Kidney epithelial cell (primary cell): Measurements from ENCODE around the gene MATN3. TPM values are rescaled to one million over a fixed set of nuclear protein-coding genes. Genes with fewer than 3 reads are reported as not detected.

Source experiments
- DNase-seq: peaks from one replicate; pipeline ENCODE4 v3.0.0-alpha.2; 2010; ENCODE audit warnings: low read depth
- H3K27me3 ChIP-seq: 2 replicates; pipeline ENCODE4 v1.6.0; 2011; ENCODE audit warnings: low read length; ENCODE audit not compliant: control insufficient read depth, insufficient read depth
- H3K36me3 ChIP-seq: 2 replicates; pipeline ENCODE4 v1.5.1; 2011; ENCODE audit warnings: low read length; ENCODE audit not compliant: control insufficient read depth, insufficient read depth
- H3K4me3 ChIP-seq: 2 replicates; pipeline ENCODE4 v1.5.1; 2011; ENCODE audit warnings: low read depth, mild to moderate bottlenecking, control low read depth, low read length
- total RNA-seq: library from RNA; depleted of rRNA; stranded (reverse); fragments of >200 nt; gene quantifications from 2 replicates; pipeline ENCODE4 v1.2.3, GENCODE V29; 2015
- TF ChIP-seq, protein P1 (sequence below): IDR thresholded peaks from 2 replicates; pipeline ENCODE4 v1.5.1; 2011; ENCODE audit warnings: mild to moderate bottlenecking, moderate library complexity, low read length, control low read depth, inconsistent platforms; ENCODE audit not compliant: insufficient read depth, poor library complexity, severe bottlenecking

MATN3 gene
- total RNA-seq, 1 donor from 2014 or later = 7.6 TPM

DNA sequence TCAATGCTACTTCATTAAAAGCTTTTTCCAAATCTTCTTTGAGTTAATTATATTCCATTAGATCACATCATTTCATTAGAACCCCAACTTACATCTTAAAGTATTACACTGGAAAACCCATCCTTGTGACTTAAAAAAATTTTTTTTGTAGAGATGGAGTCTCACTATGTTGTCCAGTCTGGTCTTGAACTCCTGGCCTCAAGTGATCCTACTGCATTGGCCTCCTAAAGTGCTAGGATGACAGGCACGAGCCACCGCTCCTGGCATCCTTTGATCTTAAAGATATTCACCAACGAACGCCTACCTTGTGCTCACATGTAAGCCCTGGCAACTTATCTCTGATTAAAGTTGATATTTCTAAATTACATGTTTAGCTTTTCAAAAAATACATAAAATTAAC, 32.3 kb upstream of the MATN3 start:
- no peak for DNase-seq
- Histone ChIP-seq H3K36me3 (no peaks in the 10 kb centered on the region), H3K4me3 (no peak overlapping the region), H3K27me3 (no peaks in the 10 kb centered on the region)
- TF ChIP-seq, protein P1, sequence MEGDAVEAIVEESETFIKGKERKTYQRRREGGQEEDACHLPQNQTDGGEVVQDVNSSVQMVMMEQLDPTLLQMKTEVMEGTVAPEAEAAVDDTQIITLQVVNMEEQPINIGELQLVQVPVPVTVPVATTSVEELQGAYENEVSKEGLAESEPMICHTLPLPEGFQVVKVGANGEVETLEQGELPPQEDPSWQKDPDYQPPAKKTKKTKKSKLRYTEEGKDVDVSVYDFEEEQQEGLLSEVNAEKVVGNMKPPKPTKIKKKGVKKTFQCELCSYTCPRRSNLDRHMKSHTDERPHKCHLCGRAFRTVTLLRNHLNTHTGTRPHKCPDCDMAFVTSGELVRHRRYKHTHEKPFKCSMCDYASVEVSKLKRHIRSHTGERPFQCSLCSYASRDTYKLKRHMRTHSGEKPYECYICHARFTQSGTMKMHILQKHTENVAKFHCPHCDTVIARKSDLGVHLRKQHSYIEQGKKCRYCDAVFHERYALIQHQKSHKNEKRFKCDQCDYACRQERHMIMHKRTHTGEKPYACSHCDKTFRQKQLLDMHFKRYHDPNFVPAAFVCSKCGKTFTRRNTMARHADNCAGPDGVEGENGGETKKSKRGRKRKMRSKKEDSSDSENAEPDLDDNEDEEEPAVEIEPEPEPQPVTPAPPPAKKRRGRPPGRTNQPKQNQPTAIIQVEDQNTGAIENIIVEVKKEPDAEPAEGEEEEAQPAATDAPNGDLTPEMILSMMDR = no peak

DNA sequence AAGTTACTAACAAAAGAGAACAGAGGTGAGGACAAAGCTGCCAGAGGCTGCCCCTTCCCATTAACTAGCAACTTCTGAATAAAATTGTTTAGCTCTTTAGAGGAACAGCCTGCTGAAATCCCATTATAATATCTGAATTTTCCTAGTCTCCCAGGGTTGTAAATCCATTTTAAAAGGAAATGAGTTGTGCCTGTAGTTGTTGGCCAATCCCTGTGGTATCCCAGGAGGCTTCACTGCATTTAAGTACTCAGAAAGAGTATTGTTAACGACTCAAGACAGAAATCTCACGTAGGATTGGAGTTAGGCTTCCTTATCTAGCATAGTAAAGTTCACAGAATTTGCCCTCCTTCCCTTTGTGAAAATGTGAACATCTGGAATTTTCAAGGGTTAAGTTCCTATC, 30.1 kb upstream of the MATN3 start:
- DNase-seq = no peak
- H3K36me3 ChIP-seq = no peaks in the 10 kb centered on the region

DNA sequence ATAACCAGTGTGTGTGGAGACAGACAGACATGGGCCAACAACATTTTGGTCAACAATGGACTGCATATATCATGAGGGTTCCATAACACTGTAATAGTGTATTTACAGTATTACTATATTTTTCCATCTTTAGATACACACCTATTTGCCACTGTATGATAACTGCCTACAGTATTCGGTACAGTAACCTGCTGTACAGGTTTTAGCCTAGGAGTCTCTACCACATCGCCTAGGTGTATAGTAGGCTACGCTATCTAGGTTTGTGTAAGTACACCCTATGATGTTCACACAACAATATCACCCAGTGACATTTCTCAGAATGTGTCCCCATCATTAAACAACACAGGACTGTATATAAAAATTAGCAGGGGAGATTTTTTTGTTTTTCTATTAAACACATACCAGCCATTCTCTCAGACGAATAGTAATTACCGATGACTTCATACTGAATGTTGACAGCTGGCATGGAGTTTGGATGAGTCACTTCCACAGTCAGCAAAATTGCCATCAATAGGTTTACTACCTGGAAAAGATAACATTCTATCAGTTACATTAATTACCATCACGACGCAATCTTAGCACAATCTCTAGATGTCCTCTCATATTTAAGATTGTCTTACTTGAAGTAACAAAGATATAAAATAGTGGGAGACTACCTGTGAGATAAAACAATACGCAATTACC, 28.2 kb upstream of the MATN3 start:
- DNase-seq = no peak
- no peaks in the 10 kb centered on the region for H3K36me3 ChIP-seq
- TF ChIP-seq, protein P1 = no peak

More for the DNA sequence above, 30.1 kb upstream of the MATN3 start:
- Histone ChIP-seq H3K4me3 (no peak overlapping the region), H3K27me3 (no peaks in the 10 kb centered on the region)
- TF ChIP-seq, protein P1 = no peak

DNA sequence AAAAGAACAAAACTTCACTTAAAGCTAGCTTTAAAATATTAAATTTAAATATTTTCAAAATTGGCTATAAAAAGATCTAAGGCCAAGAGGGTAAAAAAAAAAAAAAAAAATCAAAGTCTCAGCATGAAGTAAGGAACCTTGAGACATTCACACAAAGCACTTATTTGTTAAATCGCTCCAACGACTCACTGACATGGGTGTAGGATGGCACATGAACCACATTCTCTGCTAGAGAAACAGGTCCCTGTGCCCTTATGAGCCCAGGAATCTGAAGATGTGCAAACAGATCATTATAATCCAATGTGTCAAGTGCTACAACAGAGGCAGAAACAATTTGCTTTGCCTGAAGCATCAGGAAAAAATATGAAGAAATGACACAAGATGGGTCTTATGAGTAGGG, 25.2 kb upstream of the MATN3 start:
- Histone ChIP-seq H3K36me3 (peaks cover 2% of the 10 kb centered on the region), H3K27me3 (no peaks in the 10 kb centered on the region), H3K4me3 (no peak overlapping the region)
- TF ChIP-seq, protein P1 = no peak
- no peak for DNase-seq

More for the DNA sequence above, 28.2 kb upstream of the MATN3 start:
- Histone ChIP-seq H3K4me3 (no peak overlapping the region), H3K27me3 (no peaks in the 10 kb centered on the region)

DNA sequence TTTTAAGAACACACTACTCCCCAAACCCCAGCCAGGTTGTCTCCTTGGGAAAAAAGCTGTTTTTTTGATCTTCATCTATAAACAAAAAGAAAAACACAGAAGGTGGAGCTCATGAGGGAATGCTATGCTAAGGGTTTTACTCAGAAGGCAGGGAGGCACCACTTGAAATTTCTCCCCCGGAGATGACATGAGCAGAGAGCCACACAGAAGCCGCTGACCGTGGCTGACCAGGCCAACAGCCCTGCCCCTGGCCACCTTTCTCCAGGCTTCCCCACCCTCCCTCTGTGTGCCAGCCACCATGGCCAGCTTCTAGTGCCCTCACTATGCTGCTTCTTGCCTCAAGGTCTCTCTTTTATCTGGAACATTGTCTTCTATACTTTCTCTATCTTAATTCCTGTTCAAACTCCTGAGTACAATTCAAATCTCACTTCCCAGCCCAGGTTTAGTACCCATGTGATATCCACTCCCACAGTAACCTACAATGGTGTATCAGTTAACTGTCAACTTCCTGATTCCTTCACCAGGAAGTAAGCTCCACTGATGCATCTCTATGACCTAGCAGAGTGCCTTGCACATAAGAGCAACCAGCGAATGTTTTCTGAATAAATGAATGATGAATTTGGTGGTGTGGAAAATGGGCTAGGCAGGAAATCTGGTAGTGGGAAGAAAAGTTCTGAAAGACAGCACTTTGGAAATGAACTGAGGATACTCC, 23.6 kb upstream of the MATN3 start:
- Histone ChIP-seq H3K4me3 (no peak overlapping the region), H3K36me3 (peaks cover 2% of the 10 kb centered on the region), H3K27me3 (no peaks in the 10 kb centered on the region)
- TF ChIP-seq, protein P1 = no peak
- no peak for DNase-seq
